Keratinocyte (primary cell): ENCODE measurements around the gene BBLN. TPM values are rescaled to one million over a fixed set of nuclear protein-coding genes. Genes with fewer than 3 reads are reported as not detected.

Experiments
- DNase-seq: peaks from one replicate; pipeline ENCODE4 v3.0.0-alpha.2; 2011; ENCODE audit warnings: low read depth, missing footprints, low spot score
- FAIRE-seq: peaks from 2 replicates; lab custom pipeline; 2011; peaks lifted over from hg19 to GRCh38; lab: Jason Lieb, UNC
- H2AFZ ChIP-seq: 2 replicates; pipeline ENCODE4 v1.6.0; 2012; ENCODE audit warnings: low read length, control low read depth, inconsistent platforms; ENCODE audit not compliant: control insufficient read depth
- H3K27ac ChIP-seq: 2 replicates; pipeline ENCODE4 v1.5.1; 2011; ENCODE audit warnings: low read length; ENCODE audit not compliant: control insufficient read depth, insufficient read depth
- H3K27me3 ChIP-seq: 3 replicates; pipeline ENCODE4 v1.6.0; 2011; ENCODE audit warnings: low read length; ENCODE audit not compliant: control insufficient read depth, insufficient read depth; ENCODE audit errors: extremely low read depth
- H3K36me3 ChIP-seq, 2 experiments: 2 replicates in 1 of 2; 3 replicates in 1 of 2; pipeline ENCODE4 v1.5.1; 2011; ENCODE audit warnings: low read length in 2 of 2, mild to moderate bottlenecking in 1 of 2; ENCODE audit not compliant: control insufficient read depth in 2 of 2, insufficient read depth in 2 of 2; ENCODE audit errors: extremely low read depth in 1 of 2
- H3K4me1 ChIP-seq: 3 replicates; pipeline ENCODE4 v1.5.1; 2011; ENCODE audit warnings: low read length; ENCODE audit not compliant: control insufficient read depth, insufficient read depth; ENCODE audit errors: extremely low read depth
- H3K4me2 ChIP-seq: 3 replicates; pipeline ENCODE4 v1.6.0; 2011; ENCODE audit warnings: low read depth, low read length; ENCODE audit not compliant: control insufficient read depth, insufficient read depth; ENCODE audit errors: extremely low read depth
- H3K4me3 ChIP-seq, 3 experiments: fragments of 200-600 bp in 1 of 3; sonication (generic) in 1 of 3; 2 replicates in 2 of 3; 3 replicates in 1 of 3; pipeline ENCODE4 v1.5.1; 2011 to 2016; ENCODE audit warnings: low read length in 3 of 3, mild to moderate bottlenecking in 3 of 3, control low read depth in 2 of 3, inconsistent platforms in 1 of 3, low read depth in 1 of 3, mixed read lengths in 1 of 3, mixed run types in 1 of 3, moderate library complexity in 1 of 3; ENCODE audit not compliant: control insufficient read depth in 2 of 3, insufficient read depth in 2 of 3; ENCODE audit errors: extremely low read depth in 1 of 3
- H3K79me2 ChIP-seq: 2 replicates; pipeline ENCODE4 v1.6.0; 2012; ENCODE audit warnings: low read length; ENCODE audit not compliant: control insufficient read depth, insufficient read depth
- H3K9ac ChIP-seq: 3 replicates; pipeline ENCODE4 v1.6.0; 2011; ENCODE audit warnings: low read length; ENCODE audit not compliant: control insufficient read depth, insufficient read depth; ENCODE audit errors: extremely low read depth
- H3K9me1 ChIP-seq: 3 replicates; pipeline ENCODE4 v1.6.0; 2011; ENCODE audit warnings: low read length; ENCODE audit not compliant: control insufficient read depth, insufficient read depth; ENCODE audit errors: extremely low read depth
- H3K9me3 ChIP-seq: 2 replicates; pipeline ENCODE4 v1.5.1; 2012; ENCODE audit warnings: low read depth, low read length; ENCODE audit not compliant: control insufficient read depth
- H4K20me1 ChIP-seq: 3 replicates; pipeline ENCODE4 v1.6.0; 2011; ENCODE audit warnings: low read length; ENCODE audit not compliant: control insufficient read depth, insufficient read depth; ENCODE audit errors: extremely low read depth
- EZH2 ChIP-seq: IDR thresholded peaks from one replicate; pipeline ENCODE4 v1.6.1; 2012; ENCODE audit warnings: inconsistent platforms, mild to moderate bottlenecking, low read length, moderate library complexity
- dilution Hi-C: fragments of 300-500 bp; cut with MboI; formaldehyde crosslinking; loops from one replicate; pipeline ENCODE4 v1.7.0; 2020; ENCODE audit warnings: low sequenced_read_pairs; ENCODE audit not compliant: extremely low pct_ligation_motif_present
- polyA plus RNA-seq, 5 experiments: library from polyadenylated mRNA; depleted of rRNA in 3 of 5; stranded (reverse) in 3 of 5; stranded (forward) in 1 of 5; unstranded in 1 of 5; fragments of >200 nt; gene quantifications; 1 replicate in 1 of 5; 2 replicates in 3 of 5; 3 replicates in 1 of 5; pipeline versions ENCODE4 v1.2.1 to v1.2.3, GENCODE V29; 2011 to 2012; ENCODE audit warnings: missing spikeins in 2 of 5, low read depth in 1 of 5, low replicate concordance in 1 of 5
- TF ChIP-seq, protein P1 (sequence below), 3 experiments: IDR thresholded peaks in 1 of 3; conservative IDR thresholded peaks in 1 of 3; optimal IDR thresholded peaks in 1 of 3; 2 replicates in 2 of 3; 3 replicates in 1 of 3; pipeline versions ENCODE3 to v1.5.1; 2011; ENCODE audit warnings: low read length in 3 of 3, mild to moderate bottlenecking in 3 of 3, moderate library complexity in 2 of 3, control low read depth in 1 of 3, inconsistent platforms in 1 of 3; ENCODE audit not compliant: insufficient read depth in 2 of 3; ENCODE audit errors: extremely low read depth in 1 of 3

The BBLN gene
- polyA plus RNA-seq, 1 donor (not counting 4 experiments of a cell fraction or from before 2014, with no cell fraction given): 35.9 TPM

DNA sequence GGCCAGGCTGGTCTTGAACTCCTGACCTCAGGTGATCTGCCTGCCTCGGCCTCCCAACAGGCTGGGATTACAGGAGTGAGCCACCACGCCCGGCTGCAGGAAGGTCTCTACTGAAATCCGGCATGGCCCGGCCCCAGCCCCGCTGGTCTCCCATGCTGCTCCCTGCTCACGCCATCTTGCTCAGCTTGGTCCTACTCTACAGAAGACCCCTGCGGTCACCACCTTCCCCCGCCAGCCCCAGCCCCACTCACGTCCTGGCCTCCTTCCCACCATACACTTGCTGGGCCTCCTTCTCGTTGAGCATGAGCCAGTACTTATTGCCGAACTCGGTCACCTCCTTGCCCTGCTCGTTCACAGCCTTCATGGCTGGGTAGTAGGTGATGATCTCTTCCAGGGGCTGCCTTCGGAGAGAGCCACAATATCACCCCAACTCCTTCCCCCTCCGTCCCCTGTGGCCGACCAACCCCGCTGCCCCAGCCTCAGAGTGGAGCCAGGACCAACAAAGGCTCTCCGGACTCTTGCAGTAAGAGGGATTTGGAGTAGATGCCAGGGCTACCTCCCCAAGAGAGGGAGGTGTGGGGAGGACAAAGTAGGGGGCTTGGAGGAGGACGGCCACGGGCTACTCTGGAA lies 36.5 kb upstream of the BBLN start:
- no peak for FAIRE-seq
- TF ChIP-seq, protein P1, sequence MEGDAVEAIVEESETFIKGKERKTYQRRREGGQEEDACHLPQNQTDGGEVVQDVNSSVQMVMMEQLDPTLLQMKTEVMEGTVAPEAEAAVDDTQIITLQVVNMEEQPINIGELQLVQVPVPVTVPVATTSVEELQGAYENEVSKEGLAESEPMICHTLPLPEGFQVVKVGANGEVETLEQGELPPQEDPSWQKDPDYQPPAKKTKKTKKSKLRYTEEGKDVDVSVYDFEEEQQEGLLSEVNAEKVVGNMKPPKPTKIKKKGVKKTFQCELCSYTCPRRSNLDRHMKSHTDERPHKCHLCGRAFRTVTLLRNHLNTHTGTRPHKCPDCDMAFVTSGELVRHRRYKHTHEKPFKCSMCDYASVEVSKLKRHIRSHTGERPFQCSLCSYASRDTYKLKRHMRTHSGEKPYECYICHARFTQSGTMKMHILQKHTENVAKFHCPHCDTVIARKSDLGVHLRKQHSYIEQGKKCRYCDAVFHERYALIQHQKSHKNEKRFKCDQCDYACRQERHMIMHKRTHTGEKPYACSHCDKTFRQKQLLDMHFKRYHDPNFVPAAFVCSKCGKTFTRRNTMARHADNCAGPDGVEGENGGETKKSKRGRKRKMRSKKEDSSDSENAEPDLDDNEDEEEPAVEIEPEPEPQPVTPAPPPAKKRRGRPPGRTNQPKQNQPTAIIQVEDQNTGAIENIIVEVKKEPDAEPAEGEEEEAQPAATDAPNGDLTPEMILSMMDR (optimal IDR thresholded peaks at IDR 0.05 in 1 of 3, IDR thresholded peaks at IDR 0.05 in 1 of 3, conservative IDR thresholded peaks at IDR 0.05 in 1 of 3; ENCODE audit: extremely low read depth in 1 of 3, insufficient read depth in 2 of 3, low read length in 3 of 3): no peak
- TF ChIP-seq EZH2: no peak
- peaks cover 3% of the 10 kb centered on the region for H4K20me1 ChIP-seq
- H3K79me2 ChIP-seq: peaks cover 26% of the 10 kb centered on the region
- peaks cover 20 to 31% of the 10 kb centered on the region in 2 experiments for H3K36me3 ChIP-seq
- dilution Hi-C loops: no loop called here
- no peaks in the 10 kb centered on the region for H3K9me3 ChIP-seq
- H3K4me3 ChIP-seq: no peak overlapping the region
- no peak overlapping the region for H3K9ac ChIP-seq
- H2AFZ ChIP-seq: no peak overlapping the region
- no peaks in the 10 kb centered on the region for H3K9me1 ChIP-seq
- no peak overlapping the region for H3K4me2 ChIP-seq
- H3K27ac ChIP-seq: no peak overlapping the region
- peaks cover 7% of the 10 kb centered on the region for H3K4me1 ChIP-seq
- no peak for DNase-seq
- no peaks in the 10 kb centered on the region for H3K27me3 ChIP-seq

DNA sequence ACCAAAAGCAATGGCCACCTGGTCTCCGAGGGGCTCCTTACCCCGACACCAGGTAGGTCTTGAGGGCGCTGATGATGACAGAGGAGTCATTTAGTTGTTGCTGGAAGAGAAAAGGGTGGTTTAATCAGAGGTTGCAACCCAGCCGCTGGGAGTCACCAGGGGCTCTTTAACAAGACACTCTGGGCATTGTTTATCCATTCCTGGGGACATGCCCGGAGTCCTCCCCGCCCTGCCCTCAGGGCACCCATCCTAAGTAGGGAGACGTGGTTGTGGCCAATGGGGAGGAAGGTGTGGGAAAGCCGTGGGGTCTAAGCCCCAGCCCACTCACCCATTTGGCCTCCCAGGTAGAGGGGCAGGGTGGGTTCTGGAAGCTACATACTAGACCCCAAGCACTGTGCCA lies 35.6 kb upstream of the BBLN start:
- Histone ChIP-seq H3K4me2 (no peak overlapping the region), H3K9me1 (no peaks in the 10 kb centered on the region), H3K9me3 (no peaks in the 10 kb centered on the region), H3K27me3 (no peaks in the 10 kb centered on the region), H3K4me1 (peaks cover 11% of the 10 kb centered on the region), H3K79me2 (peaks cover 26% of the 10 kb centered on the region), H2AFZ (no peak overlapping the region), H3K9ac (no peak overlapping the region), H3K36me3 (peaks cover 20 to 31% of the 10 kb centered on the region in 2 experiments), H4K20me1 (peaks cover 3% of the 10 kb centered on the region), H3K4me3 (no peak overlapping the region), H3K27ac (no peak overlapping the region)
- dilution Hi-C loops: no loop called here
- FAIRE-seq: no peak
- DNase-seq: no peak
- TF ChIP-seq EZH2: no peak
- TF ChIP-seq, protein P1 (optimal IDR thresholded peaks at IDR 0.05 in 1 of 3, IDR thresholded peaks at IDR 0.05 in 1 of 3, conservative IDR thresholded peaks at IDR 0.05 in 1 of 3; ENCODE audit: extremely low read depth in 1 of 3, insufficient read depth in 2 of 3, low read length in 3 of 3): no peak
